ENCODE data around the gene ZBTB7C. TPM values are rescaled to one million over a fixed set of nuclear protein-coding genes. Genes with fewer than 3 reads are reported as not detected.

Gene ZBTB7C
- polyA plus RNA-seq, 1 of the 3 experiments (the other 2 are of a cell fraction), result 0.05 TPM

DNA sequence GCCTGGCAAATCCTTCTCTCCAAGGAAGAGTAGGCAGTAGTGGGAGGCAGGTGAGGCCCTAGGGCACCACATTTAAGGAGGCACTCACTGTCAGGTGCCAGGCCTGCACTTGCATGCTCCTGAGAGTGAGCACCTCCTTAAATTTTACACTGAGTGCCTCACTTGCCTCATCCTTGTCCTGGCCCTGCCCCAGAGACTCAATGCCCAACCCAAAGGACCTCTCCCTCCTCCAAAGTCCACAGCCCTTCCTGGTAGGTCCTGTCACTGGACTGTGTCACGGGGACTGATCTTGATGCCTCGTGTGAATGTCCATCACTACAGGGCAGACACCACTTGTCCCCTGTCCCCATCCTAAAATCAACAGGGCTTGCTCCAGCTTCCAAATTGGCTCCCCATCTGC is 235.6 kb downstream of the ZBTB7C start:
- no peak overlapping the region for H3K4me2 ChIP-seq
- ChIA-PET POLR2A (no interaction called here), CTCF (no interaction called here)
- H3K27ac ChIP-seq (ENCODE audit: low read depth in 2 of 2, low read length in 1 of 2), result no peak overlapping the region; a peak in 1 of 4 replicates
- no peaks in the 10 kb centered on the region for H4K20me1 ChIP-seq (ENCODE audit: insufficient read depth)
- peaks cover 14% of the 10 kb centered on the region; the same call in 1 of the 2 replicates for H3K27me3 ChIP-seq (ENCODE audit: insufficient read depth)
- no peaks in the 10 kb centered on the region for H3K9me2 ChIP-seq
- no peak overlapping the region for H3K4me3 ChIP-seq (ENCODE audit: low read depth in 2 of 2, low read length in 1 of 2)
- no peaks in the 10 kb centered on the region for H3F3A ChIP-seq (replicated peaks; ENCODE audit: insufficient read depth)
- H2AFZ ChIP-seq (ENCODE audit: low read depth), result no peak overlapping the region
- TF ChIP-seq NRF1 (IDR thresholded peaks at IDR 0.05; ENCODE audit: low read depth, low read length) (no peak), ZBTB33 (IDR thresholded peaks at IDR 0.05; ENCODE audit: borderline replicate concordance, low read depth) (no peak), SMC3 (IDR thresholded peaks at IDR 0.05; ENCODE audit: low read depth, low read length) (no peak), ELF1 (IDR thresholded peaks at IDR 0.05) (no peak), RAD21 (IDR thresholded peaks at IDR 0.05; ENCODE audit: low read length) (no peak), RCOR1 (IDR thresholded peaks at IDR 0.05; ENCODE audit: low read length) (no peak), TEAD4 (IDR thresholded peaks at IDR 0.05; ENCODE audit: borderline replicate concordance, insufficient read depth) (no peak), IRF3 (IDR thresholded peaks at IDR 0.05; ENCODE audit: low read depth, low read length) (no peak), MEF2A (IDR thresholded peaks at IDR 0.05; ENCODE audit: borderline replicate concordance, low read depth) (no peak), RXRA (IDR thresholded peaks at IDR 0.05; ENCODE audit: borderline replicate concordance, low read depth) (no peak), GATA2 (CRISPR knock-in tag; IDR thresholded peaks at IDR 0.05) (no peak), JUND (IDR thresholded peaks at IDR 0.05) (no peak)
- TF ChIP-seq, protein P1, sequence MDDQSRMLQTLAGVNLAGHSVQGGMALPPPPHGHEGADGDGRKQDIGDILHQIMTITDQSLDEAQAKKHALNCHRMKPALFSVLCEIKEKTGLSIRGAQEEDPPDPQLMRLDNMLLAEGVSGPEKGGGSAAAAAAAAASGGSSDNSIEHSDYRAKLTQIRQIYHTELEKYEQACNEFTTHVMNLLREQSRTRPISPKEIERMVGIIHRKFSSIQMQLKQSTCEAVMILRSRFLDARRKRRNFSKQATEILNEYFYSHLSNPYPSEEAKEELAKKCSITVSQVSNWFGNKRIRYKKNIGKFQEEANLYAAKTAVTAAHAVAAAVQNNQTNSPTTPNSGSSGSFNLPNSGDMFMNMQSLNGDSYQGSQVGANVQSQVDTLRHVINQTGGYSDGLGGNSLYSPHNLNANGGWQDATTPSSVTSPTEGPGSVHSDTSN (IDR thresholded peaks at IDR 0.05), result no peak
- peaks cover 0 to 42% of the 10 kb centered on the region in 2 experiments; a peak in 1 of 4 replicates for H3K4me1 ChIP-seq (ENCODE audit: control insufficient read depth in 1 of 2, insufficient read depth in 2 of 2, low read depth in 1 of 2, low read length in 1 of 2)
- no peaks in the 10 kb centered on the region for H3K9me3 ChIP-seq
- H3K36me3 ChIP-seq (replicated peaks in 1 of 2; ENCODE audit: control insufficient read depth in 1 of 2, insufficient read depth in 2 of 2, low read length in 1 of 2), result no peaks in the 10 kb centered on the region
- H3K9ac ChIP-seq, result no peak overlapping the region
- H3K79me2 ChIP-seq (ENCODE audit: insufficient read depth), result no peaks in the 10 kb centered on the region
- no peak for DNase-seq
- WGBS (ENCODE audit: low lambda C conversion rate), result 18% methylated on average over 2 of the region's 2 CpGs

All from SK-N-SH (cell line).